ES-I3 (cell line): Measurements from ENCODE around the gene FGF6.
"Not testable (repeated sequence)": the region's sequence is repeated elsewhere in the genome, so short reads cannot be mapped to it uniquely, and the experiment has no call there.

Source experiments
- H3K36me3 ChIP-seq: 2 replicates; pipeline ENCODE4 v1.6.1; 2013; ENCODE audit warnings: mild to moderate bottlenecking, low read length, control low read depth, moderate library complexity; ENCODE audit not compliant: insufficient read depth
- H3K4me1 ChIP-seq: 2 replicates; pipeline ENCODE4 v1.6.1; 2013; ENCODE audit warnings: mild to moderate bottlenecking, control low read depth, low read length; ENCODE audit not compliant: insufficient read depth
- H3K9ac ChIP-seq: 2 replicates; pipeline ENCODE4 v1.6.1; 2013; ENCODE audit warnings: low read depth, mild to moderate bottlenecking, low read length, moderate library complexity
- H3K9me3 ChIP-seq: 2 replicates; pipeline ENCODE4 v1.6.1; 2013; ENCODE audit warnings: mild to moderate bottlenecking, low read length, moderate library complexity; ENCODE audit not compliant: control insufficient read depth, insufficient read depth

The FGF6 gene

DNA sequence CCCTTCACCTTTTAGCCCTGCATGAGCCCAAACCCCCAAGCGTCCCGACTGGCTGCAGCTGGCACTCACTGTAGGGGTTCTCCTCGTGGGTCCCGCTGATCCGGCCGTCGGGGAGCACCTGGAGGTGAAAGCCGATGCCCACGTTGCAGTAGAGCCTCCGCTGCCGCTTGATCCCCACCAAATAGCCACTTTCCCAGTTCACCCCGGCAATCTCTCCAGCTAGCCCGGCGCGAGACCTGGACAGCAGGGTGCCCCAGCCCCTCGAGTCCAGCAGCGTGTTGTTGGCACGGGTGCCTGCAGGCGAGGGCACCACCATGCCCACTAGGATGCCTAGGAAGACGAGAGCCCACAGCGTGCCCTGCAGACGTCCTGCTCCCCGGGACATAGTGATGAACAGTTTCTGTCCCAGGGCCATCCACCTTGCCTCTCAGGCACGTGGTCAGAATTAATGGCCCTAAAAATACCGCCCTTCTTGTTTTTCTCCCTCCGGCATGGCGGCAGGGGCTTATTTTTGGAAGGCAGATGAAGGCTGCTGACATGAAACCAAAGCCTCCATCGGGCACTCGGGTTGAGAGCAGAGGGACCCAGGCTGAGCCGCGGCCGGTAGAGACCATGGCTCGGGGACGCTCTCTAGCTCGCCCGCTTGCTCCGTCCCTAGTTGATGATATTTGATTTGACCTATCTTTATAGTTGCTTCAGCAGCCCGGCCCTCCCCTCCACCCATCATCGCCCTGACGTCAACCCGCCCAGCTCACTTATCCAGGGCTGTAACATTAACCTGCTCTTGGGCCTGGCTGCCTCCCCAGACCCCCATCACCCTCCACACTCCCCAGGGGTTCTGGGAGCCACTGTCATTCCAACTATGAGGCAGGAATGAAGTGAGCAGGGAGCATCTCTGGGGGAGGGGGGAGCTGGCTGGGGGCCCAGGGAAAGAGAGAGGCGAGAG is at the start of gene FGF6:
Gene FGF6, minus strand, starts transcription at position 660 of the 946 bp plus-strand sequence. Its CDS starts 245 bp downstream, at position 415.
- Histone ChIP-seq H3K9me3 (no peaks in the 10 kb centered on the region), H3K36me3 (no peaks in the 10 kb centered on the region), H3K4me1 (peaks cover 24% of the 10 kb centered on the region), H3K9ac (no peak within 1 kb of the TSS)

DNA sequence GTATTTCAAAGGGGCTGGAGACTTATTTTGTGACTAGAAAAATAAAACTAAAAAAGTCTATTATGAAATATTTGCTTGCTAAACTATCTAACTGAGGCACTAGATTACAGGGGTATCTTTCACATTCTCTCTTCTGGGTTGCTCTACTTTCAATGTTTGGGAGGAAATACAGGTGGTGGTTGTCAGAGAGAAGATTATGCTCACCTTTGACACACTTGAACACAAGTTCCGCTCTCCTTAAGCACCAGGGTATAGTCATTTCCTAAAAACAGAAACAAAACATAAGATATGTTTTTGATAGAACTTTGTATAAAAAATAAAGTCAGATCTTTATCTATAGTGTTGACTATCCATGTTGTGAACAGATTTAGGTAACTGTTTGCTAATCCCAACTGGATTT is 45.4 kb upstream of the FGF6 start:
- H3K4me1 ChIP-seq = peaks cover 14% of the 10 kb centered on the region
- H3K9ac ChIP-seq = no peak overlapping the region
- no peaks in the 10 kb centered on the region for H3K9me3 ChIP-seq
- H3K36me3 ChIP-seq = peaks cover 8% of the 10 kb centered on the region; the same call in 1 of the 2 replicates

DNA sequence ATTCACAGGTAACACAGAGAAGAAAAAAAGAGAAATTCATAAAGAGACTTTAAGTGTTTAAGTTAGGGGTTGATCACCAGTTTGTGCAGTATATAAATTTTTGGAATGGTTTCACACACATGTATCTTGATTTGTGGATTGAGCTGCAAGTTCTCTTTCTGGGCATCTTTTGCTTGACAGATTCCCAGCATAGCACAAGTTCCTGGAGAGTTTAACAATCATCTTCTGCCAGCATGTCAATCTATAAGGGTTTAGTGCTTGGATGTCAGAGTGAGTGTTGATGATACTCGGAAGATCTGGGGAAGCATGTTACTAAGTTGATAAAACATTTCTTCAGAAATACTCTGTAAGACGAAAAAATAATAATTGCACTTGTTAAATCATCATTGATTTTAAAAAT is 43.9 kb upstream of the FGF6 start:
- peaks cover 8% of the 10 kb centered on the region; the same call in 1 of the 2 replicates for H3K36me3 ChIP-seq

DNA sequence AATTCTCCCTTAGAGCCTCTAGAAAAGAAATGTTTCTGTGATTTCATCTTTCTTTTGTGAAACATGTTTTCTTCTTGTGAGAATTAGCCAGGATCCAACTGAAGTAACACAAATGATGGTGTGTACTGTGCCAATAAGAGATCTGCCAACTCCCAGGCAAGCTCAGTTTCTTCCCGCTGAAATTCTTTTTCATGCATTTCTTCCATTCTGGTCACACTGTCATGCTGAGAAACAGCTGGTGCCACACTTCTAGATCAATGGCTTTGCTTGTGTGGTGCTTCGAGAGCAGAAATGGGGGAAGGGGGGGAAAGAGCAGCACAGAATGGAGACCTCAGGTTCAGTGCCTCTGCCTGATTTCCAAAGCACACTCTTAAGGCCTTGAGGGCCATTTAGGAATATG is 41.4 kb upstream of the FGF6 start:
- no peak overlapping the region for H3K9ac ChIP-seq
- no peaks in the 10 kb centered on the region for H3K9me3 ChIP-seq
- peaks cover 8% of the 10 kb centered on the region; the same call in 1 of the 2 replicates for H3K36me3 ChIP-seq

More for the DNA sequence above, 43.9 kb upstream of the FGF6 start:
- H3K9ac ChIP-seq = no peak overlapping the region
- no peaks in the 10 kb centered on the region for H3K9me3 ChIP-seq
- peaks cover 14% of the 10 kb centered on the region for H3K4me1 ChIP-seq

DNA sequence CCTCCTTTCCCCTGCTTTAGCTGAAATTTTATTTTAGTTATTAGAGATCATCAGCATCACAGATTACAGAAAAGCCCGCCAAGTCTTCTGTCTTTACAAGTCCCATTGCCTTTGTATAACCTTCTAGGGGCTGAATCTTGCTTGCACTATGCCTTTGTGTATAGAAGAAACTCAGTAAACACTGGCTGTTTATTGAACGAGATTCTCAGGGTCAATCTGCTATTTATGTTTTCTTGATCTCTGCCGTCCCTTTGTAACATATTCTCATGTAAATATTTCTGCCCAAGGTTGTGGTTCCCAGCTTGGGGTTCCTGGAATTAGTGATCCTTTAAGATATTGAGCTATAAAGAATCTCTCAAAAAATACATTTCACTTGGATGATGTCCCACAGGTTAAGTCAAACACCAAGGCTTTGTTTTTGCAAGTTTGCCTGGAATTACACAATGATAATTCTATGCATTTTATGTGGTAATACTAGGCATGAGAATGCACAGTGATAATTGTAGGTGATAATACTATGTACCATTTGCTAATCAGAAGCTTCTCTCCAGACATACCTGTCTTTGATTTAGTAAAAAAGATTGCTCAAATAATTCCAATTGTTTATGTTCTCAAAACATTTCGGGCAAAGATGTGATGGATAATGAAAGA is 40.6 kb upstream of the FGF6 start:
- Histone ChIP-seq H3K9ac (no peak overlapping the region), H3K36me3 (peaks cover 8% of the 10 kb centered on the region; the same call in 1 of the 2 replicates), H3K4me1 (peaks cover 14% of the 10 kb centered on the region), H3K9me3 (no peaks in the 10 kb centered on the region)

More for the DNA sequence above, 41.4 kb upstream of the FGF6 start:
- H3K4me1 ChIP-seq = peaks cover 14% of the 10 kb centered on the region

GRCh38 chr12:4483885-4484823 is 38.5 kb upstream of the FGF6 start:
- H3K36me3 ChIP-seq = no peaks in the 10 kb centered on the region
- peaks cover 12% of the 10 kb centered on the region for H3K9me3 ChIP-seq
- H3K4me1 ChIP-seq = peaks cover 14% of the 10 kb centered on the region
- H3K9ac ChIP-seq = no peak overlapping the region

- no peak overlapping the region for H3K9ac ChIP-seq
- no peaks in the 10 kb centered on the region for H3K36me3 ChIP-seq
- peaks cover 15% of the 10 kb centered on the region for H3K9me3 ChIP-seq
- H3K4me1 ChIP-seq = peaks cover 8% of the 10 kb centered on the region
Measured at GRCh38 chr12:4482936-4483335, 37.3 kb upstream of the FGF6 start.

GRCh38 chr12:4478933-4479332 is 33.3 kb upstream of the FGF6 start:
- Histone ChIP-seq H3K9ac (no peak overlapping the region), H3K36me3 (no peaks in the 10 kb centered on the region), H3K9me3 (peaks cover 15% of the 10 kb centered on the region), H3K4me1 (no peaks in the 10 kb centered on the region; the same call in 1 of the 2 replicates)

DNA sequence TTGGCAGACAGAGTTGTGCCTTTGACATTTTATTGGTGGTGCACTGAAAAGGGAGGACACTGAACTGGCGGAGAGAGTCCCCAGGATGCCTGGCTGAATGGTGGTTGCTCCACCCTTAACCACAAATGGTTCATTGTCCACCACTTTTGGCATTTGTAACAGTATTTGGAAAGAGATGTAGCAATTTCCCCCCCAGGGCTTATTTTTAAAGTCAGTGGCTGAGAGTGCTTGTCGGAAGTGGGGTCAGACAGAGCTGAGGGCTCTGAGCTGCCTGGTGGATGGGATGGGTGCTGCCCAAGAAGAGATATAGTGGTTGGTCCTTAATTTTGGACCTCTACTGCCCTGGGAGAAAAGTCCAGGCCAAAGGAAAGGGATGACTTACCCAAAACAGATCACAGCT is 31.5 kb upstream of the FGF6 start:
- Histone ChIP-seq H3K4me1 (no peaks in the 10 kb centered on the region), H3K36me3 (no peaks in the 10 kb centered on the region), H3K9ac (no peak overlapping the region), H3K9me3 (peaks cover 15% of the 10 kb centered on the region)

DNA sequence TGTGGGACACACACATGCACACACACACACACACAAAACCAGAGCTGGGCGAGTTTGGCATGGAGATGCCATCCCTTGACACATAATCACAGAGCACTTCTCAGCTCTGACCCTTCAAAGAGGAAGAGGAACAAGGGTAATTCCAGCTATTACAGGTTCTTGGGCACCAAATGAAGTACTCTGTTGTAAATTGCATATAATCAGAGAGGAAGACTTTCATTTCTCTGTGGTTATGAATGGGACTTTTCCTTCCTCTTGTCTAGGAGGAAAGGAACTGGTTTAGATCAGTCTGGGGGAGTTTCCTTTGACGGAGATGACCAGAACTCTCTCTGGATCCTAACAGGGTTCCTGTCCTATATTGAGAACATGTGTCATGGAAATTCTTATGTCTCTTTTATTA is 26.4 kb upstream of the FGF6 start:
- no peak overlapping the region for H3K9ac ChIP-seq
- no peaks in the 10 kb centered on the region for H3K4me1 ChIP-seq
- H3K9me3 ChIP-seq = no peaks in the 10 kb centered on the region
- H3K36me3 ChIP-seq = no peaks in the 10 kb centered on the region

GRCh38 chr12:4471256-4471655 is 25.6 kb upstream of the FGF6 start:
- H3K4me1 ChIP-seq = no peaks in the 10 kb centered on the region
- H3K36me3 ChIP-seq = no peaks in the 10 kb centered on the region
- H3K9ac ChIP-seq = no peak overlapping the region
- no peaks in the 10 kb centered on the region for H3K9me3 ChIP-seq

GRCh38 chr12:4468994-4469393 is 23.4 kb upstream of the FGF6 start:
- Histone ChIP-seq H3K9ac (no peak overlapping the region), H3K36me3 (no peaks in the 10 kb centered on the region), H3K9me3 (no peaks in the 10 kb centered on the region), H3K4me1 (no peaks in the 10 kb centered on the region)

DNA sequence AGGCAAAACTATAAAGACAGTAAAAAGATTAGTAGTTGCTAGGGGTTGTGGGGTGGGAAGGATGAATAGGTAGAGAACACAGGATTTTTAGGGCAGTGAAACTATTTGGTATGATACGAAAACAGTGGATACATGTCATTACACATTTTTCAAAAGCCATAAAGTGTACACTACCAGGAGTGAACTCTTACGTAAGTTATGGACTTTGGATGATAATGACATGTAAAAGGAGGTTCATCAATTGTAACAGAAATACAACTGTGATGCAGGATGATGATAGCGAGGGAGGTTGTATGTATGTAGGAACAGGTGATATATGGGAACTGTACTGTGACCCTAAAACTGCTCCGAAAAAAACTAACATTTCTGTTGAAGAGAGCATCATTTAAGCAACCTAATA is 15.1 kb upstream of the FGF6 start:
- H3K4me1 ChIP-seq = no peaks in the 10 kb centered on the region
- no peaks in the 10 kb centered on the region for H3K36me3 ChIP-seq
- H3K9ac ChIP-seq = no peak overlapping the region
- no peaks in the 10 kb centered on the region for H3K9me3 ChIP-seq

DNA sequence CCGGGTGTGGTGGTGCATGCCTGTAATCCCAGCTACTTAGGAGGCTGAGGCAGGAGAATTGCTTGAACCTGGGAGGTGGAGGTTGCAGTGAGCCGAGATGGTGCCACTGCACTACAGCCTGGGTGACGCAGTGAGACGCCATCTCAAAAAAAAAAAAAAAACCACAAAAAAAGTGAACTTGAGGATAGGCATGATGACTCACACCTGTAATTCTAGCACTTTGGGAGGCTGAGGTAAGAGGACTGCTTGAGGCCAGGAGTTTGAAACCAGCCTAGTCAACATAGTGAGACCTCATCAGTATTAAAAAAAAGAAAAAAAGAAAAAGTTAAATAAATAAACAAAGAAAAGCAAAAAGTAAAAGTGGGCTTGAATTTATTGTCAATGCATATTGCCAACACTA is 10.2 kb upstream of the FGF6 start:
- H3K9me3 ChIP-seq, H3K4me1 ChIP-seq, H3K36me3 ChIP-seq, H3K9ac ChIP-seq: not testable (repeated sequence)
